NCI-H2107 treated with DMSO at 0.1 percent for 48 hours (cell line): ENCODE measurements around the gene RPL21.

Experiments
- DNase-seq: peaks from one replicate; lab custom pipeline; 2025; ENCODE audit not compliant: unreplicated experiment; lab: John Stamatoyannopoulos, UW

The RPL21 gene

GRCh38 chr13:27257648-27258253, 6.4 kb downstream of the RPL21 start:
- DNase-seq = no peak

GRCh38 chr13:27258637-27259386, 7.5 kb downstream of the RPL21 start:
- no peak for DNase-seq

DNA sequence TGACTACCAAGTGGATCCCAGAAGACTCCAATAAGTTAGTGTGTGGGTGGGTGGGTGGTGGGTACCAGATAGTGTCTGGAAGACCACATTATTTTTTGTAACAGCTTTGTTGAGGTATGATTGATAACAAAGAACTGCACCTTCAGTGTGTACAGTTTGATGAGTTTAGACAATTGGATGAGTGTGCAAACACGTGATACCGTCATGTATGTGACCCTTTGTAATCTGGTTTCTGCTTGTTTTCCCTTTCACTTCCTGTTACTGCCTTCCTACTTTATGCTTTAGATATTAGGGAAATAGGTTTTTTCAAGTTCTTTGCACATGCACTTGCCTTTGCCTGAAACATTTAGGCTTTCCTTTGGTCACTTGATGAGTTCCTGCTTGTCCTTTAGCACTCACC, 8.5 kb downstream of the RPL21 start:
- no peak for DNase-seq

- DNase-seq = no peak
Observed at GRCh38 chr13:27261396-27261795, 10.0 kb downstream of the RPL21 start.

- no peak for DNase-seq
Observed at GRCh38 chr13:27263438-27263837, 12.1 kb downstream of the RPL21 start.

DNA sequence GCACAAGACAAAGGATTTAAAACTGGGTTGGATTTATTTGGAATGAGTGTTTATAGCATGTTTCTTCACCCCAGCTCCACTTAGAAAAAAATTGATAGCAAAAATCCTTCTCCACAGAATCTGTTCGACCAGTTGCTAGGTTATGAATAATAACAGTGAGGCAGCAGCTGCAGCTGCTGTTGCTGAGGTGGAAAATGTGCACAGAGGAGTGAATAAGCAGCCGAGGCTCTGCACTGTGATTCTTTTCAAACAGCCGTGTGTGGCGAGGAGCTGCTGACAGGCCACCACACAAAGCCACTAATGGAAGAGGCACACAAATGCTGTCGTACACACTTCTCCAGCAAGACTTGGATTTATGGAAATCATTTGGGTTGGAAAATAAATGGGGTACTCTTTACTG, 12.8 kb downstream of the RPL21 start:
- peak; percentile 84 for DNase-seq

GRCh38 chr13:27264648-27265047, 13.3 kb downstream of the RPL21 start:
- no peak for DNase-seq

DNA sequence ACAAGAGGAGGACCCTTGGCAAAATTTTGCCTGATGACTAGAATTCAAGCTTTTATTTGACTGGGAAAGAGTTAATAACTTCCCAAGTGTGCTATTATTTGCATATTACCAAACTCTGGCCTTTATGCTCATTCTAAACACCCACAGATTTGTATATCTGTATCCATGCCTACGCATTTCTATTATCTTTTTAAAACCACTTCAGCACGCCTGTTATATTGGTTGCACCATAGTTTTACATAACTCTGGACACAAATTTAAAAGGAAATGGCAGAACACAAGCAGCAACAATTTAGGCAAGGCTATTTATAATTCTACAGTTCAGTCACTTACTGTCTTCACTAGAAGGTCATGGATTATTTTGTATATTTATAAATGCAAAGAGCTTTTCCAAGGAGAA, 15.6 kb downstream of the RPL21 start:
- no peak for DNase-seq

- no peak for DNase-seq
Observed at GRCh38 chr13:27267596-27267995, 16.2 kb downstream of the RPL21 start.

GRCh38 chr13:27269114-27269665, 17.8 kb downstream of the RPL21 start:
- no peak for DNase-seq

DNA sequence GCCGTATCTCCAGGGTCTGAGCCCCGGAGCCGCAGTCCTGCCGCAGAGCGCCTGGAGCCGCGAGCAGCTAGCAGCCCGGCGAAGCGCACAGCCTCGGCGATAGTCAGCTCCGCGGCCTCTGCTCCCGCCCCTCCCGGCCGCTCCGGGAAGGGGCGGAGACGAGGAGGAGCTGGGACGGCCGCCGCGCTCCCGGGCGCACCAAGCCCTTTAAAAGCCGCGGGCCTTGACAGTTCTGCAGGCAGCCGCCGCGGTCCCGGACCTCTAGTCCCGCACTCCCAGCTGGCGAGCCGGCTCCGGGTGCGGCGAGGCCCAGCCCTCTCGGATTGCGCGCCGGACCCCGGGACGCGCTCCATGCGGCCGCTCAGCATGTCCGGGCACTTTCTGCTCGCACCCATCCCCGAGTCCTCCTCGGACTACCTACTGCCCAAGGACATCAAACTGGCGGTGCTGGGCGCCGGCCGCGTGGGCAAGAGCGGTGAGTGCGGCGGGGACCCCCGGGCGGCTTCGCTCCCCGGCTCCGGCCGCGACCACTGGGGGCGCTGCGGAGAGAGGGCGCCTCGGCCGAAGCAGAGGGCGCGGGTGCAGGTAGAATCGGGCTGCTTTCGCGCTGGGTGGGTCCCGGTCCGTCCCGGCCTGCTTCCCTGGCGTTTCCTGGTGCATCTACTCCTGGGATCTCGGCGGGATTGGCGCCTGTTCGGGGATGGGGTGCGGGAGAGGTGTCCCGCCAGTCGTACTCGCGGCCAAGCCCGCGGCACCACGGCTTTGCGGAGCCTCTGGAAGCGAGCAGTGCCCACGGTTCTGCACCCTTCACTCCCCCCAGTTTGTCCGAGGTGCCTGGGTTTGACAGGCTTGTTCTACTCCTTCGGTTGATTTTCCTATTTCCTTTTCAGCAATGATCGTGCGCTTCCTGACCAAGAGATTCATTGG, 19.5 kb downstream of the RPL21 start, which contains the start of gene RASL11A:
Gene RASL11A (plus strand): TSS at position 237 of the 927 bp plus-strand sequence. CDS start 115 bp downstream, at position 352.
- no peak for DNase-seq

DNA sequence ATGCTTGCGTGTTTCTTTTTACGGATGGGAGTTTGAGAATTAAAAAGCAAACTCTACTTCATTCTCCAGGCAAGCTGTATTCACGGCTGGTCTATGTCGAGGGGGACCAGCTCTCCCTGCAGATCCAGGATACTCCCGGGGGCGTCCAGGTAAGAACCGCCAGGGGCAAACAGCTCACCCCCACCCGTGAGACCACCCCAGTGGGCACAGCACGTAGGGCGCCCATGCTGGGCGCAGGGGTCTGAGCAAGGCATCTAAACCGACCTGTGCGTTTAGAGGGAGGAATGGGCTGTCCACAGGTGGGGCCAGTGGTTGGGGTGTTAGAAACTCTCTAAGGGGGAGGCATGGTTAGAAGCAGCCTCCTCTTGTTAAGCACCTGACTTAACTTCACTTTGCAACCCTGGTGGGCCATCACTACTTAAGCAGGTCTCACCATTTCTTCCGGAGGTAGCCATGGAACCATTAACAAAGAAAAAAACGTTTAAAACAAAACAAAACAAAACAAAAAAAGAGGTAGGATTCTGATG, 20.3 kb downstream of the RPL21 start:
- no peak for DNase-seq

DNA sequence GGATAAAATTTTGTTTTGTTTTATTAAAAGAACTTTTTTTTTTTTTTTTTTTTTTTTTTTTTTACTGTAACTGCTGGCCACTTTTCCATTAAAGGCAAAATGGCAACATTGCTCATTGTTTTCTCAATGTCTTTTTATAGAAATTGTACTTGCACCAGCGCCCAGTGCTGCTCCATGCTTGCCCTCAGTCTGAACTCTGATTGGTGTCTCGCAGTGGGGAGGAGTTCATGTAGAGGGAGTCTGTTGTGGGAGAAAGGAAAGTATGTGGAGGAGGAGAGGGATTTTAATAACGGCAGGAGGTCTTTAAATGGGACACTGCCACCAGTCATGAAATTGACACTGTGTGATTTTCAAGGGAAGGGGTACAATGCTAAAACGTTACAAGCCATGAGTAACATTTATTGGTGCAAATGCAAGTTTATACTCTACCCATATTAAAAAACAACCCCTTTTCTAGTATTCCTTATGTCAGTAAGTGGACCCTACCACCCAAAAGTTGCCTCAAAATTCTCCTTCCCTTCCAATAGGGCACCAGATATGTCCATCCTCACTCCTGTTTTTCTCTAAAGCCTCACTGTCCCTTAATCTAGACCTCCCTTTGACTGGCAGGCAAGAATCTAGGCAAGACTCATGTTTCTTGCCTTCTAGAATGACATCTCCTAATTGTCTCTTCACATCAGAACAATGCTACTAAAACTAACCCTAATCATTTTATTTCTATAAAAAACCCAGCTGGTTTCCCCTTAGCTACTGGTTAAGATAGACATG, 22.5 kb downstream of the RPL21 start:
- no peak for DNase-seq

- no peak for DNase-seq
Observed at GRCh38 chr13:27274631-27275030, 23.3 kb downstream of the RPL21 start.

- no peak for DNase-seq
Observed at GRCh38 chr13:27276188-27276587, 24.8 kb downstream of the RPL21 start.

DNA sequence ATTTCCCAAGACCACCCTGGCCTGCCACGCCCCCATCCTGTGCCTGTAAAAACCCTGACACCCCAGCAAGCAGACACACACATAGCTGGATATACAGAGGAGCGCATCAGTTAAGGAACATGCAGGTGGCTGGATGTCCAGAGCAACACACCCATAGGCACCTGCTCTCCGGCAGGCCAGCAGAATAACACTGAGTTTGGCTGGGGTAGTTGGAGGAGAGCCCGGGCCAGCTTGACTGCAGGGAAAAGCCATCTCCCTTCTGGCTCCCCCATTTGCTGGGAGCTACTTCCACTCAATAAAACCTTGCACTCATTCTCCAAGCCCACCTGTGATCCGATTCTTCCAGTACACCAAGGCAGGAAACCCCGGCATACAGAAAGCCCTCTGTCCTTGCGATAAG, 28.1 kb downstream of the RPL21 start:
- DNase-seq = no peak

DNA sequence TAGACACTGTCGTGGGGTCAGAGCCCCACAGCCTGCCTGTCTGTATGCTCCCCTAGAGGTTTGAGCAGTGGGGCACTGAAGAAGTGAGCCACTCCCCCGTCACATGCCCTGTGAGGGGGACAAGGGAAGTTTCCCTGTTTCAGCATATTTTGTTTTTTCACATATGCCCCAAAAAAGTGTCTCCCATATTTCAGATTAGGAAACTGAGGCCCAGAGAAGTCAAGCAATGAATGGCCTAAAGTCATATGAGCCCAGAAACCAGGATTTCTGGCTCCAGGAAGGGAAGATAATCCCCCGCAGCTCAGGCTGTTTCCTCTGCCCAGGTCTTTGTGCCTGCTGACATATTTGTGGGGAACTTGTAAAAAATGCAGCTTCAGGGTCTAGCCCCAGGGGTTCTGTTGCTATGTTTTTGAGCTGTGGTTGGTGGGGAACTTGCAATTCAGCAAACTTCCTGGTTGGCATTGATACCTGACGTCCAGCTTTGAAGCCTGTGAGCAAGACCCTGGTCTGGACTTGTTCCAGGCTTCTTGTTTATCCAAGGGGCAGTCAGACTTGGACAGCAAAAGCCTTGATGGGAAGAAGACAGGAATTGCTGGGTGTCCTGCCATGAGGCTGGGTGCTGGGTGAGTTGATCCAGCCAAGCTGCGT, 28.8 kb downstream of the RPL21 start:
- no peak for DNase-seq

DNA sequence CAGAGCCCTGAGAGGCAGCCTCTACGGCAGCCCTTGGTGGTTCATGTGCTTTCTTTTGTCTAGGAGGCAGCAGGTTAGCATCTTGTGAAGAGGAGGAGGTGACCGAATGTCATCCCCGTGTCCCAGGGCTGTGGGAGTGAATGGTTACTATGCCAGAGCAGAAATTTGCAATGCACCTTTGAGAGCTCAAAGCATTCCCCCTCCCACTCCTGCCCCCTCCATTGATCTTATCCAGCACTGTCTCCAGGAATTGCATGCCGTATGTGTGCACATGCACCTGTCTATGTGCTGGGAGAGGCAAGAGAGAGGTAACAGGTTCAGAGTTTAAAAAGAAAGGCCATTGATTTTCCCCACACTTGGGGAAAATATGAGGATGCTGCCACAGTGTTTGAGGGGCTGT, 29.5 kb downstream of the RPL21 start:
- no peak for DNase-seq

DNA sequence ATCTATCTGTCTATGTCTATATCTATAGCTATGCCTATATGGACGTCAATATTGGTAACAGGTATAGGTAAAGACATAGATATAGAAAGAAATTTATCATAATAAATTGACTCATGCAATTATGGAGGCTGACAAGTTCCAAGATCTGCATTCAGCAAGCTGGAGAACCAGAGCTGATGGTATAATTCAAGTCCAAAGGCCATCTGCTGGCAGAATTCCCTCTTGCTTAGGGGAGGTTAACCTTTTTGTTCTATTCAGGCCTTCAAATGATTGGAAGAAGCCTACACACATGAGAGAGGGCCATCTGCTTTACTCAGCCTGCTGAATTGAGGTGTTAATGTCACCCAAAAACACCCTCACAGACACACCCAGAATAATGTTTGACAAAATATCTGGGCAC, 30.1 kb downstream of the RPL21 start:
- no peak for DNase-seq
